ENCODE data around the gene PRRG2. TPM values are rescaled to one million over a fixed set of nuclear protein-coding genes. Genes with fewer than 3 reads are reported as not detected.

Gene PRRG2
- total and polyA plus RNA-seq, 2 experiments from 2014 or later = 2.0 to 3.8 TPM

- ATAC-seq = no peak
- peaks cover 13% of the 10 kb centered on the region for H3K27me3 Mint-ChIP-seq (ENCODE audit: insufficient read depth, low read depth, poor library complexity)
- peaks cover 22% of the 10 kb centered on the region for H3K36me3 ChIP-seq (ENCODE audit: insufficient read depth)
- H2AFZ ChIP-seq = no peak overlapping the region
- no peak for DNase-seq (ENCODE audit: low spot score)
- H3K4me1 Mint-ChIP-seq = no peaks in the 10 kb centered on the region
- no peak overlapping the region for H3K4me3 ChIP-seq
- peaks cover 16% of the 10 kb centered on the region; the same call in 1 of the 2 replicates for H3F3A ChIP-seq (replicated peaks; ENCODE audit: low read depth)
- no peaks in the 10 kb centered on the region for H3K9me3 Mint-ChIP-seq
- H3K4me1 ChIP-seq (ENCODE audit: insufficient read depth) = no peaks in the 10 kb centered on the region; the same call in 1 of the 2 replicates
- peaks cover 81% of the 10 kb centered on the region for H3K36me3 Mint-ChIP-seq (ENCODE audit: low read depth)
- H3K79me2 ChIP-seq (replicated peaks; ENCODE audit: insufficient read depth) = peaks cover 29% of the 10 kb centered on the region
- H3K27ac Mint-ChIP-seq = no peak overlapping the region
- no peak overlapping the region for H3K4me3 Mint-ChIP-seq
- H3K27ac ChIP-seq (ENCODE audit: low read depth) = no peak overlapping the region
- no peak overlapping the region for H3K4me2 ChIP-seq
- peaks cover 54% of the 10 kb centered on the region for H4K20me1 ChIP-seq (replicated peaks; ENCODE audit: insufficient read depth)
- H3K9me2 ChIP-seq (ENCODE audit: insufficient read depth) = no peaks in the 10 kb centered on the region
- no peak for TF ChIP-seq POLR2AphosphoS5 (IDR thresholded peaks at IDR 0.05; ENCODE audit: low read depth)
- no peak for TF ChIP-seq STAT1 (IDR thresholded peaks at IDR 0.05; ENCODE audit: unreplicated experiment)
- no peak for TF ChIP-seq EZH2phosphoT487 (IDR thresholded peaks at IDR 0.05; ENCODE audit: unreplicated experiment)
- TF ChIP-seq JUNB (IDR thresholded peaks at IDR 0.05; ENCODE audit: unreplicated experiment) = no peak
- TF ChIP-seq ZNF462 (CRISPR knock-in tag; IDR thresholded peaks at IDR 0.05) = no peak
- TF ChIP-seq EZH2 (IDR thresholded peaks at IDR 0.05; ENCODE audit: low read depth, unreplicated experiment) = no peak
- TF ChIP-seq NANOG (IDR thresholded peaks at IDR 0.05; ENCODE audit: borderline replicate concordance) = no peak
- no peak for TF ChIP-seq ETS1 (IDR thresholded peaks at IDR 0.05)
- TF ChIP-seq CREB1 (CRISPR knock-in tag; IDR thresholded peaks at IDR 0.05; ENCODE audit: low read depth) = no peak
- no peak for TF ChIP-seq ZNF331 (CRISPR knock-in tag; IDR thresholded peaks at IDR 0.05; ENCODE audit: low read depth)
- no peak for TF ChIP-seq ZNF114 (CRISPR knock-in tag; IDR thresholded peaks at IDR 0.05)
- no peak for TF ChIP-seq REST (IDR thresholded peaks at IDR 0.05; ENCODE audit: unreplicated experiment)
- TF ChIP-seq CTCF (conservative IDR thresholded peaks at IDR 0.05; ENCODE audit: low read depth in 2 of 2) = no peak
- no peaks in the 10 kb centered on the region for H3K27me3 ChIP-seq (ENCODE audit: insufficient read depth)
These were observed 35.8 kb downstream of the PRRG2 start for GRCh38 chr19:49616945-49617344.
